Epithelial cell of proximal tubule (primary cell): Measurements from ENCODE around the gene SH3PXD2A. TPM values are rescaled to one million over a fixed set of nuclear protein-coding genes. Genes with fewer than 3 reads are reported as not detected.

Experiments used
- DNase-seq: peaks from one replicate; pipeline ENCODE4 v3.0.0-alpha.2; 2011; ENCODE audit warnings: low read depth
- H3K4me3 ChIP-seq: 2 replicates; pipeline ENCODE4 v1.5.1; 2011; ENCODE audit warnings: low read depth, mild to moderate bottlenecking, low read length
- CTCF ChIP-seq: conservative IDR thresholded peaks from 2 replicates; pipeline ENCODE4 v1.5.1; 2012; ENCODE audit warnings: low read depth, mild to moderate bottlenecking, low read length
- total RNA-seq: library from RNA; depleted of rRNA; stranded (reverse); fragments of >200 nt; gene quantifications from 2 replicates; pipeline ENCODE4 v1.2.3, GENCODE V29; 2015

Gene SH3PXD2A
- total RNA-seq, 1 donor from 2014 or later = 5.8 TPM

DNA sequence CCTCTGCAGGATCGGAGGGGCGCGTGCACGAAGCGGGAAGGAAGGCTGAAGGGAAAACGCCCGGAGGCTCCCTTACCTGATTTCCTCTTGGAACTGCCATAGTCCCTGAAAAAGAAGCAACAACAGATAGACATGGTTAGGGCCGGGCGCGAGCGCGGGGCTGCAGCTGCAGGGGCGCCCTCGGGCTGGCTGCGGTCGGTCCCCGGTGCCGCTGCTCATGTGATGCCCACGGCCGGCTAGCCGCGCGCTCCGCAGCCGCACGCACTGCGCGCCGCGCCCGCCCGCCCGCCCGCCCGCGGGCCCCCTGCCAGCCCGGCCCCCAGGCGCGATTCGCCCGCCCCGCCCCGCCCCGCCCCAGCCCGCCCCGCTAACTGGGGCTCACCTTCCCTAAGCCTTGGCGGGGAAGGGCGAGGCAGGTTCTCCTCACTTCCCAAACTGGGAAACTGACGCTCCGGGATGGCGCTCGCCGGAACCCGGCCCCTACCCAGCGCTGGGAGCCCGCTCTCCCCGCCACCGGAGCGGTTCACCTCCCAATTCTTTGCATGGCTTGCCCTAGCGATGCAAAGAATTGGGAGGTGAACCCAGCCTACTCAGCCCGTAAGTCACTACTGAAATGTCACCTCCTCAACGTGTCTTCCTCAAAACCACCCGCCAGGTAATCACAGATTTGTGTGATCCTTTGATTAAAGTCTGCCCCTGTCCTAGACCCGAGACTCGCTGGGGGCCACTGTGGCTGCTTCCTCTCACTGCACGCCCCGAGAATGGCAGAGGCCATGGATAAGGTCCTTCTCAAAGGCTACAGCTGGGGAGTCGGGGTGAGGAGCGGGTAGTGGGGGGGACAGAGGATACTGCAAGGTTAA lies 162.2 kb downstream of the SH3PXD2A start:
- H3K4me3 ChIP-seq = peak overlapping the region; percentile 49
- DNase-seq = no peak
- TF ChIP-seq CTCF = no peak

GRCh38 chr10:103692436-103692951 lies 162.9 kb downstream of the SH3PXD2A start:
- no peak for DNase-seq
- no peak for TF ChIP-seq CTCF
- H3K4me3 ChIP-seq = peak overlapping the region; percentile 49

GRCh38 chr10:103691723-103692435 lies 163.5 kb downstream of the SH3PXD2A start:
- no peak for TF ChIP-seq CTCF
- no peak for DNase-seq
- no peak overlapping the region for H3K4me3 ChIP-seq

GRCh38 chr10:103691267-103691666 lies 164.1 kb downstream of the SH3PXD2A start:
- H3K4me3 ChIP-seq = no peak overlapping the region
- no peak for TF ChIP-seq CTCF
- no peak for DNase-seq

- no peak for DNase-seq
- TF ChIP-seq CTCF = no peak
- H3K4me3 ChIP-seq = no peak overlapping the region
These were observed 165.1 kb downstream of the SH3PXD2A start for GRCh38 chr10:103690281-103690680.

GRCh38 chr10:103688491-103688890 lies 166.9 kb downstream of the SH3PXD2A start:
- no peak for TF ChIP-seq CTCF

More at GRCh38 chr10:103688491-103688890, 166.9 kb downstream of the SH3PXD2A start:
- no peak for DNase-seq
- H3K4me3 ChIP-seq = no peak overlapping the region
